ENCODE data around the gene CHMP1A. TPM values are rescaled to one million over a fixed set of nuclear protein-coding genes. Genes with fewer than 3 reads are reported as not detected.
"Not testable (repeated sequence)": the region's sequence is repeated elsewhere in the genome, so short reads cannot be mapped to it uniquely, and the experiment has no call there.

Gene CHMP1A
- total RNA-seq, 1 donor = 114 TPM

GRCh38 chr16:89691231-89691985 is 33.9 kb upstream of the CHMP1A start:
- no peak for TF ChIP-seq CTCF (IDR thresholded peaks at IDR 0.05; ENCODE audit: insufficient read depth, low read depth, low read length)
- no peak overlapping the region for H3K4me3 ChIP-seq (ENCODE audit: low read depth, low read length)
- no peak for DNase-seq (ENCODE audit: low read depth)

- DNase-seq (ENCODE audit: low read depth) = no peak
- no peak overlapping the region for H3K4me3 ChIP-seq (ENCODE audit: low read depth, low read length)
- TF ChIP-seq CTCF (IDR thresholded peaks at IDR 0.05; ENCODE audit: insufficient read depth, low read depth, low read length) = no peak
Measured at GRCh38 chr16:89690392-89690901, 32.9 kb upstream of the CHMP1A start.

- not testable (repeated sequence) for H3K4me3 ChIP-seq (ENCODE audit: low read depth, low read length); DNase-seq (ENCODE audit: low read depth)
Measured at GRCh38 chr16:89689621-89690020, 32.1 kb upstream of the CHMP1A start.

GRCh38 chr16:89689142-89689541 is 31.6 kb upstream of the CHMP1A start:
- no peak overlapping the region for H3K4me3 ChIP-seq (ENCODE audit: low read depth, low read length)
- no peak for TF ChIP-seq CTCF (IDR thresholded peaks at IDR 0.05; ENCODE audit: insufficient read depth, low read depth, low read length)
- no peak for DNase-seq (ENCODE audit: low read depth)

- TF ChIP-seq CTCF (IDR thresholded peaks at IDR 0.05; ENCODE audit: insufficient read depth, low read depth, low read length) = no peak
- H3K4me3 ChIP-seq (ENCODE audit: low read depth, low read length) = no peak overlapping the region
- no peak for DNase-seq (ENCODE audit: low read depth)
Measured at GRCh38 chr16:89688395-89688794, 30.9 kb upstream of the CHMP1A start.

GRCh38 chr16:89687092-89687940 is 29.8 kb upstream of the CHMP1A start:
- DNase-seq (ENCODE audit: low read depth) = peak; percentile 46
- H3K4me3 ChIP-seq (ENCODE audit: low read depth, low read length) = peak overlapping the region; percentile 87
- no peak for TF ChIP-seq CTCF (IDR thresholded peaks at IDR 0.05; ENCODE audit: insufficient read depth, low read depth, low read length)

GRCh38 chr16:89686520-89687091 is 29.1 kb upstream of the CHMP1A start, which contains the start of gene CDK10:
Gene CDK10, plus strand, starts transcription at chr16:89686689. Its CDS starts 22 bp downstream, at chr16:89686711.
- peak; percentile 85 for DNase-seq (ENCODE audit: low read depth)
- no peak for TF ChIP-seq CTCF (IDR thresholded peaks at IDR 0.05; ENCODE audit: insufficient read depth, low read depth, low read length)
- peak within 1 kb of the TSS; percentile 87 for H3K4me3 ChIP-seq (ENCODE audit: low read depth, low read length)
